Kidney epithelial cell (primary cell): ENCODE measurements around the gene SLIT1. TPM values are rescaled to one million over a fixed set of nuclear protein-coding genes. Genes with fewer than 3 reads are reported as not detected.

ENCODE experiments used
- DNase-seq: peaks from one replicate; pipeline ENCODE4 v3.0.0-alpha.2; 2010; ENCODE audit warnings: low read depth
- H3K27me3 ChIP-seq: 2 replicates; pipeline ENCODE4 v1.6.0; 2011; ENCODE audit warnings: low read length; ENCODE audit not compliant: control insufficient read depth, insufficient read depth
- H3K36me3 ChIP-seq: 2 replicates; pipeline ENCODE4 v1.5.1; 2011; ENCODE audit warnings: low read length; ENCODE audit not compliant: control insufficient read depth, insufficient read depth
- H3K4me3 ChIP-seq: 2 replicates; pipeline ENCODE4 v1.5.1; 2011; ENCODE audit warnings: low read depth, mild to moderate bottlenecking, control low read depth, low read length
- CTCF ChIP-seq: IDR thresholded peaks from 2 replicates; pipeline ENCODE4 v1.5.1; 2011; ENCODE audit warnings: mild to moderate bottlenecking, moderate library complexity, low read length, control low read depth, inconsistent platforms; ENCODE audit not compliant: insufficient read depth, poor library complexity, severe bottlenecking
- total RNA-seq: library from RNA; depleted of rRNA; stranded (reverse); fragments of >200 nt; gene quantifications from 2 replicates; pipeline ENCODE4 v1.2.3, GENCODE V29; 2015

Gene SLIT1
- total RNA-seq, 1 donor from 2014 or later = 0.17 TPM

GRCh38 chr10:97019213-97019844 is 166.4 kb downstream of the SLIT1 start:
- Histone ChIP-seq H3K4me3 (no peak overlapping the region), H3K36me3 (no peaks in the 10 kb centered on the region), H3K27me3 (no peaks in the 10 kb centered on the region)
- no peak for TF ChIP-seq CTCF
- DNase-seq = no peak

- no peak for DNase-seq
- H3K27me3 ChIP-seq = no peaks in the 10 kb centered on the region
- H3K36me3 ChIP-seq = no peaks in the 10 kb centered on the region
- no peak for TF ChIP-seq CTCF
- H3K4me3 ChIP-seq = no peak overlapping the region
Measured at GRCh38 chr10:97018251-97019212, 167.2 kb downstream of the SLIT1 start.

GRCh38 chr10:97017474-97017903 is 168.3 kb downstream of the SLIT1 start:
- Histone ChIP-seq H3K36me3 (no peaks in the 10 kb centered on the region), H3K27me3 (no peaks in the 10 kb centered on the region), H3K4me3 (no peak overlapping the region)
- DNase-seq = no peak
- TF ChIP-seq CTCF = no peak

- Histone ChIP-seq H3K27me3 (no peaks in the 10 kb centered on the region), H3K36me3 (no peaks in the 10 kb centered on the region), H3K4me3 (no peak overlapping the region)
- no peak for DNase-seq
- TF ChIP-seq CTCF = no peak
Measured at GRCh38 chr10:97016728-97017473, 168.9 kb downstream of the SLIT1 start.

GRCh38 chr10:97015240-97015639 is 170.5 kb downstream of the SLIT1 start:
- Histone ChIP-seq H3K27me3 (peaks cover 2% of the 10 kb centered on the region), H3K36me3 (no peaks in the 10 kb centered on the region), H3K4me3 (no peak overlapping the region)
- no peak for TF ChIP-seq CTCF
- DNase-seq = no peak
